Neural crest cell (in vitro differentiated cells): Measurements from ENCODE around the gene MRPS24. TPM values are rescaled to one million over a fixed set of nuclear protein-coding genes. Genes with fewer than 3 reads are reported as not detected.

Experiments used
- DNase-seq: peaks from one replicate; pipeline ENCODE4 v3.0.0; 2021; ENCODE audit warnings: low read depth, mixed read lengths, low spot score
- H3K27ac Mint-ChIP-seq: one replicate; pipeline ENCODE4 v1.8.0; 2021; ENCODE audit warnings: mild to moderate bottlenecking, mixed read lengths; ENCODE audit not compliant: unreplicated experiment
- H3K27me3 Mint-ChIP-seq: 2 replicates; pipeline ENCODE4 v1.8.0; 2021; ENCODE audit warnings: low read depth, mild to moderate bottlenecking, mixed read lengths
- H3K36me3 Mint-ChIP-seq: 2 replicates; pipeline ENCODE4 v1.8.0; 2021; ENCODE audit warnings: low read depth, mild to moderate bottlenecking, mixed read lengths
- H3K4me1 Mint-ChIP-seq: 2 replicates; pipeline ENCODE4 v1.8.0; 2021; ENCODE audit warnings: mixed read lengths
- H3K4me3 Mint-ChIP-seq: one replicate; pipeline ENCODE4 v1.8.0; 2021; ENCODE audit warnings: mild to moderate bottlenecking, mixed read lengths
- H3K9me3 Mint-ChIP-seq: 2 replicates; pipeline ENCODE4 v1.8.0; 2021; ENCODE audit warnings: mixed read lengths
- total RNA-seq: library from RNA; stranded (reverse); gene quantifications from 2 replicates; pipeline ENCODE4 v1.2.1, GENCODE V29; 2021
- TF ChIP-seq, protein P1 (sequence below): fragments of 200-600 bp; sonication (generic); conservative IDR thresholded peaks from 2 replicates; pipeline ENCODE4 v1.5.0; 2021; ENCODE audit warnings: antibody characterized with exemption, mild to moderate bottlenecking

The MRPS24 gene
- total RNA-seq, 1 donor from 2014 or later, result 109 TPM

GRCh38 chr7:43847496-43847895 is 21.8 kb downstream of the MRPS24 start:
- Mint-ChIP-seq H3K36me3 (no peaks in the 10 kb centered on the region), H3K4me1 (no peaks in the 10 kb centered on the region), H3K27me3 (no peaks in the 10 kb centered on the region), H3K4me3 (no peak overlapping the region), H3K27ac (no peak overlapping the region), H3K9me3 (no peaks in the 10 kb centered on the region)
- no peak for DNase-seq
- TF ChIP-seq, protein P1, sequence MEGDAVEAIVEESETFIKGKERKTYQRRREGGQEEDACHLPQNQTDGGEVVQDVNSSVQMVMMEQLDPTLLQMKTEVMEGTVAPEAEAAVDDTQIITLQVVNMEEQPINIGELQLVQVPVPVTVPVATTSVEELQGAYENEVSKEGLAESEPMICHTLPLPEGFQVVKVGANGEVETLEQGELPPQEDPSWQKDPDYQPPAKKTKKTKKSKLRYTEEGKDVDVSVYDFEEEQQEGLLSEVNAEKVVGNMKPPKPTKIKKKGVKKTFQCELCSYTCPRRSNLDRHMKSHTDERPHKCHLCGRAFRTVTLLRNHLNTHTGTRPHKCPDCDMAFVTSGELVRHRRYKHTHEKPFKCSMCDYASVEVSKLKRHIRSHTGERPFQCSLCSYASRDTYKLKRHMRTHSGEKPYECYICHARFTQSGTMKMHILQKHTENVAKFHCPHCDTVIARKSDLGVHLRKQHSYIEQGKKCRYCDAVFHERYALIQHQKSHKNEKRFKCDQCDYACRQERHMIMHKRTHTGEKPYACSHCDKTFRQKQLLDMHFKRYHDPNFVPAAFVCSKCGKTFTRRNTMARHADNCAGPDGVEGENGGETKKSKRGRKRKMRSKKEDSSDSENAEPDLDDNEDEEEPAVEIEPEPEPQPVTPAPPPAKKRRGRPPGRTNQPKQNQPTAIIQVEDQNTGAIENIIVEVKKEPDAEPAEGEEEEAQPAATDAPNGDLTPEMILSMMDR, result no peak

- H3K27ac Mint-ChIP-seq, result no peak overlapping the region
- DNase-seq, result no peak
- TF ChIP-seq, protein P1, result no peak
- H3K36me3 Mint-ChIP-seq, result no peaks in the 10 kb centered on the region
- no peaks in the 10 kb centered on the region for H3K9me3 Mint-ChIP-seq
- no peak overlapping the region for H3K4me3 Mint-ChIP-seq
- H3K4me1 Mint-ChIP-seq, result no peaks in the 10 kb centered on the region
- peaks cover 6% of the 10 kb centered on the region for H3K27me3 Mint-ChIP-seq
Observed at GRCh38 chr7:43844662-43845061, 24.7 kb downstream of the MRPS24 start.

DNA sequence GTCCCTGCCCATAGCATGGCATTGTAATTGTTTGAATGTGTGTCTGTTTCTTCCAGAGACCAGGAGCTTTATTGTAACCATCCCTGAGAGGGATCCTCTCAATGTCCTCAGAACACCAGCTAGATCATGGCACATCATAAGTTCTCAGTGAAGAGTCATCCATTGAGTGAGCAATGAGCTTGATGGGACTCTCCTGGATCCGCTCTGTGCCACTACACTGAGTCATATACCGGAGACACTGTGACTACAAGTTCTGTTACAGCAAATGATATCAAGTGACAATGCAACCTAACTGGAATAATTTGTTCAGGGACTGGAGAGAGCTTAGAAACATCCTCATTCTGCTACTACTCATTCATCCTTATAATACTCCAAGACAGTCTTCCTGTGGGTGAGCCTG is 25.1 kb downstream of the MRPS24 start:
- H3K27ac Mint-ChIP-seq, result no peak overlapping the region
- no peaks in the 10 kb centered on the region for H3K4me1 Mint-ChIP-seq
- H3K27me3 Mint-ChIP-seq, result peaks cover 6% of the 10 kb centered on the region
- DNase-seq, result no peak
- no peaks in the 10 kb centered on the region for H3K9me3 Mint-ChIP-seq
- TF ChIP-seq, protein P1, result no peak
- H3K36me3 Mint-ChIP-seq, result no peaks in the 10 kb centered on the region
- H3K4me3 Mint-ChIP-seq, result no peak overlapping the region

DNA sequence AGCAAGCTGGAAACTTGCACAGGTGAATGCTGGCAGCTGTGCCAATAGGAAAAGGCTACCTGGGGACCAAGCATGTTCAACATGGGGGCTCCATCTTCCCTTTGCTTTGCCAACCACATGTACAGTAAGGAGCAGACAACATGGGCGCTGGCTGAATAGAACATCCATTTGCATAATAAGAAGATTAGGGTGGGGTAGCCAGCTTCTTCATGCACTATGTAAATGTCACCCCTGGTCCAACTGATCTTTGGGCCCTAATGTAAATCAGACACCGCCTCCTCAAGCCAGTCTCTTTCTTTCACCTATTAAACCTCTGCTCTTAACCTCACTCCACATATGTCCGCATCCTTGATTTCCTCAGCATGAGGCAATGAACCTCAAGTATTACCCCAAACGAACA is 26.0 kb downstream of the MRPS24 start:
- no peak for DNase-seq
- Mint-ChIP-seq H3K4me3 (no peak overlapping the region), H3K27ac (no peak overlapping the region), H3K36me3 (no peaks in the 10 kb centered on the region), H3K4me1 (peaks cover 8% of the 10 kb centered on the region), H3K9me3 (no peaks in the 10 kb centered on the region), H3K27me3 (peaks cover 12% of the 10 kb centered on the region)
- TF ChIP-seq, protein P1, result no peak

DNA sequence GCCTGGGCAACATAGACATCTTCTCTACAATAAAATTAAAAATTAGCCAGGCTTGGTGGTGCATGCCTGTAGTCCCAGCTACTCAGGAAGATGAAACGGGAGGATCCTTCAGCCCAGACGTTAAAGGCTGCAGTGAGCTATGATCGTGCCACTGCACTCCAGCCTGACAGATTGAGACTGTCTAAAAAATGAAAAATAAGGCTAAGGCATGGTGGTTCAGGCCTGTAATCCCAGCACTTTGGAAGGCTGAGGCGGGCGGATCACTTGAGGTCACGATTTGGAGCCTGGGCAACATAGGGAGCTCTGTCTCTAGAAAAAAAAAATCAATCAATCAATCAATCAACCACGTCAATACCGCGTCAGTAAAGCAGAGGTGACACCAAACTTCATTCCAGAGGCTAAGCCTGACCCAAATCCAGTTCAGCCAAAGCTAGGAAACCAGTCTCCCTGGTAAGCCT is 31.1 kb downstream of the MRPS24 start:
- TF ChIP-seq, protein P1, result no peak
- H3K9me3 Mint-ChIP-seq, result no peaks in the 10 kb centered on the region
- H3K36me3 Mint-ChIP-seq, result no peaks in the 10 kb centered on the region
- peaks cover 8% of the 10 kb centered on the region for H3K4me1 Mint-ChIP-seq
- H3K27me3 Mint-ChIP-seq, result peaks cover 12% of the 10 kb centered on the region
- no peak for DNase-seq
- no peak overlapping the region for H3K27ac Mint-ChIP-seq
- no peak overlapping the region for H3K4me3 Mint-ChIP-seq
